GM23338 (cell line): ENCODE data around the gene CFAP410. TPM values are rescaled to one million over a fixed set of nuclear protein-coding genes. Genes with fewer than 3 reads are reported as not detected.

Experiments used
- ATAC-seq: fragments of 200-7000 bp; cut with Tn5 transposase; 3 replicates; pipeline ENCODE4 v1.9.1; 2020
- DNase-seq: peaks from one replicate; pipeline ENCODE4 v3.0.0-alpha.2; 2015; ENCODE audit warnings: low spot score
- H2AFZ ChIP-seq: fragments of 200-600 bp; sonication (generic); 2 replicates; pipeline ENCODE4 v1.8.0; 2016; ENCODE audit warnings: antibody characterized with exemption, mild to moderate bottlenecking, moderate library complexity
- H3F3A ChIP-seq: fragments of 200-600 bp; sonication (generic); replicated peaks from 2 replicates; pipeline ENCODE4 v1.8.0; 2017; ENCODE audit warnings: antibody characterized with exemption, mixed run types, low read depth
- H3K27ac ChIP-seq: fragments of 200-600 bp; sonication (generic); 2 replicates; pipeline ENCODE4 v1.6.1; 2016; ENCODE audit warnings: low read depth
- H3K27me3 ChIP-seq: fragments of 200-600 bp; sonication (generic); 2 replicates; pipeline ENCODE4 v1.8.0; 2016; ENCODE audit warnings: mild to moderate bottlenecking, mixed run types, moderate library complexity; ENCODE audit not compliant: insufficient read depth
- H3K36me3 ChIP-seq: fragments of 200-600 bp; sonication (generic); 2 replicates; pipeline ENCODE4 v1.8.0; 2016; ENCODE audit warnings: mild to moderate bottlenecking; ENCODE audit not compliant: insufficient read depth
- H3K4me1 ChIP-seq: fragments of 200-600 bp; sonication (generic); 2 replicates; pipeline ENCODE4 v1.8.0; 2016; ENCODE audit warnings: mild to moderate bottlenecking, moderate library complexity; ENCODE audit not compliant: insufficient read depth
- H3K4me2 ChIP-seq: fragments of 200-600 bp; sonication (generic); 2 replicates; pipeline ENCODE4 v1.7.1; 2017; ENCODE audit warnings: mixed run types
- H3K4me3 ChIP-seq: fragments of 200-600 bp; sonication (generic); 2 replicates; pipeline ENCODE4 v1.6.1; 2016; ENCODE audit warnings: mixed run types
- H3K79me2 ChIP-seq: fragments of 200-600 bp; sonication (generic); replicated peaks from 2 replicates; pipeline ENCODE4 v1.8.0; 2017; ENCODE audit warnings: mild to moderate bottlenecking; ENCODE audit not compliant: insufficient read depth
- H3K9me2 ChIP-seq: fragments of 200-600 bp; sonication (generic); 2 replicates; pipeline ENCODE4 v1.8.0; 2017; ENCODE audit not compliant: insufficient read depth
- H4K20me1 ChIP-seq: fragments of 200-600 bp; sonication (generic); replicated peaks from 2 replicates; pipeline ENCODE4 v1.8.0; 2017; ENCODE audit warnings: mild to moderate bottlenecking; ENCODE audit not compliant: insufficient read depth
- H3K27ac Mint-ChIP-seq: 2 replicates; pipeline ENCODE4 v1.8.0; 2020; ENCODE audit warnings: inconsistent platforms, mild to moderate bottlenecking, moderate library complexity, mixed read lengths
- H3K27me3 Mint-ChIP-seq: 3 replicates; pipeline ENCODE4 v1.8.0; 2022; ENCODE audit warnings: low read depth, mild to moderate bottlenecking, moderate library complexity, mixed read lengths, inconsistent platforms; ENCODE audit not compliant: insufficient read depth, poor library complexity
- H3K36me3 Mint-ChIP-seq: 3 replicates; pipeline ENCODE4 v1.8.0; 2021; ENCODE audit warnings: low read depth, mild to moderate bottlenecking, inconsistent platforms, moderate library complexity, mixed read lengths
- H3K4me1 Mint-ChIP-seq: 3 replicates; pipeline ENCODE4 v1.8.0; 2020; ENCODE audit warnings: mild to moderate bottlenecking, inconsistent platforms, mixed read lengths
- H3K4me3 Mint-ChIP-seq: 3 replicates; pipeline ENCODE4 v1.8.0; 2021; ENCODE audit warnings: moderate library complexity, mild to moderate bottlenecking, inconsistent platforms, mixed read lengths
- H3K9me3 Mint-ChIP-seq: 3 replicates; pipeline ENCODE4 v1.8.0; 2020; ENCODE audit warnings: moderate library complexity, mild to moderate bottlenecking, inconsistent platforms, mixed read lengths
- STAT1 ChIP-seq: IDR thresholded peaks from one replicate; pipeline ENCODE4 v1.6.1; 2016; ENCODE audit warnings: antibody characterized with exemption; ENCODE audit not compliant: unreplicated experiment
- polyA plus RNA-seq: library from polyadenylated mRNA; unstranded; fragments of >200 nt; fragmentation: Nextera tagmentation; extraction: Ambion mirVana; gene quantifications from 2 replicates; pipeline ENCODE4 v1.2.1, GENCODE V29; 2016
- total RNA-seq: library from RNA; depleted of rRNA; stranded (reverse); fragments of >200 nt; shearing (Covaris generic); gene quantifications from 2 replicates; pipeline ENCODE4 v1.2.3, GENCODE V29; 2014
- TF ChIP-seq, protein P1 (sequence below): fragments of 250-450 bp; sonication (Bioruptor Pico); IDR thresholded peaks from 2 replicates; pipeline ENCODE4 v1.5.0; 2020; ENCODE audit warnings: mild to moderate bottlenecking, moderate library complexity

Gene CFAP410
- total and polyA plus RNA-seq, 2 experiments from 2014 or later, result 11.0 to 24.0 TPM

DNA sequence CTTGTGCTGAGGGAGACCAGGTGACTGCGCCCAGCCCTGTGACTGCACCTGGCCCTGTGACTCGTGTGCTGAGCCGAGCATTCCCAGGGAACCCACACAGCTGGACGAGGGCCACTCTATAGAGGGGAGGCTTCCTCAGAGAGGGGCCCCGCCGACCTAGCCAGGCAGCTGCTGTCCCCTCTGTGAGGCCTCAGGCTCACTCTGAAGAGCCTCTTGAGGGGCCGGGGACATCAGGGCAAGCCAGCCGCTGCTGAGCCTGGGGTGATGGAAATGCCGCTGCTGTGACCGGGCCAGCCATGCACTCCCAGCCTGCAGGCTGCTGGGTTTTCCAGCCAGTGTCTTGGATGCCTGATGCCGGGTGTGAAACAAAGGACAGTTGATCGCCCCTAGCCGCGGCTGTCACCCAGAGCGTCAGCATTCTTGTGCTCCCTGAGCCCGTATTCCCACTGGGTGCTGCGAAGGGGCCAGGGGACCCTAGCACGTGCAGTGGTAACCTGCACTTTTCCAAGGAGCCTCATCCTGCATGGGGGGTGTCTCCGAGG is 21.9 kb downstream of the CFAP410 start:
- Mint-ChIP-seq H3K27ac (no peak overlapping the region), H3K27me3 (peaks cover 1% of the 10 kb centered on the region), H3K4me1 (no peaks in the 10 kb centered on the region)

More for the DNA sequence above, 21.9 kb downstream of the CFAP410 start:
- no peak overlapping the region for H3K4me3 ChIP-seq
- H3K36me3 ChIP-seq, result no peaks in the 10 kb centered on the region
- DNase-seq (no peak), ATAC-seq (no peak)
- no peak overlapping the region for H3K4me3 Mint-ChIP-seq
- H3K9me3 Mint-ChIP-seq, result no peaks in the 10 kb centered on the region
- H3K9me2 ChIP-seq, result no peaks in the 10 kb centered on the region
- no peaks in the 10 kb centered on the region for H4K20me1 ChIP-seq
- H3F3A ChIP-seq, result no peaks in the 10 kb centered on the region
- H3K4me2 ChIP-seq, result no peak overlapping the region
- no peaks in the 10 kb centered on the region for H3K27me3 ChIP-seq
- H3K36me3 Mint-ChIP-seq, result no peaks in the 10 kb centered on the region; the same call in 2 of the 3 replicates
- no peak overlapping the region for H2AFZ ChIP-seq
- no peaks in the 10 kb centered on the region for H3K4me1 ChIP-seq
- no peaks in the 10 kb centered on the region for H3K79me2 ChIP-seq
- no peak overlapping the region for H3K27ac ChIP-seq
- TF ChIP-seq, protein P1, sequence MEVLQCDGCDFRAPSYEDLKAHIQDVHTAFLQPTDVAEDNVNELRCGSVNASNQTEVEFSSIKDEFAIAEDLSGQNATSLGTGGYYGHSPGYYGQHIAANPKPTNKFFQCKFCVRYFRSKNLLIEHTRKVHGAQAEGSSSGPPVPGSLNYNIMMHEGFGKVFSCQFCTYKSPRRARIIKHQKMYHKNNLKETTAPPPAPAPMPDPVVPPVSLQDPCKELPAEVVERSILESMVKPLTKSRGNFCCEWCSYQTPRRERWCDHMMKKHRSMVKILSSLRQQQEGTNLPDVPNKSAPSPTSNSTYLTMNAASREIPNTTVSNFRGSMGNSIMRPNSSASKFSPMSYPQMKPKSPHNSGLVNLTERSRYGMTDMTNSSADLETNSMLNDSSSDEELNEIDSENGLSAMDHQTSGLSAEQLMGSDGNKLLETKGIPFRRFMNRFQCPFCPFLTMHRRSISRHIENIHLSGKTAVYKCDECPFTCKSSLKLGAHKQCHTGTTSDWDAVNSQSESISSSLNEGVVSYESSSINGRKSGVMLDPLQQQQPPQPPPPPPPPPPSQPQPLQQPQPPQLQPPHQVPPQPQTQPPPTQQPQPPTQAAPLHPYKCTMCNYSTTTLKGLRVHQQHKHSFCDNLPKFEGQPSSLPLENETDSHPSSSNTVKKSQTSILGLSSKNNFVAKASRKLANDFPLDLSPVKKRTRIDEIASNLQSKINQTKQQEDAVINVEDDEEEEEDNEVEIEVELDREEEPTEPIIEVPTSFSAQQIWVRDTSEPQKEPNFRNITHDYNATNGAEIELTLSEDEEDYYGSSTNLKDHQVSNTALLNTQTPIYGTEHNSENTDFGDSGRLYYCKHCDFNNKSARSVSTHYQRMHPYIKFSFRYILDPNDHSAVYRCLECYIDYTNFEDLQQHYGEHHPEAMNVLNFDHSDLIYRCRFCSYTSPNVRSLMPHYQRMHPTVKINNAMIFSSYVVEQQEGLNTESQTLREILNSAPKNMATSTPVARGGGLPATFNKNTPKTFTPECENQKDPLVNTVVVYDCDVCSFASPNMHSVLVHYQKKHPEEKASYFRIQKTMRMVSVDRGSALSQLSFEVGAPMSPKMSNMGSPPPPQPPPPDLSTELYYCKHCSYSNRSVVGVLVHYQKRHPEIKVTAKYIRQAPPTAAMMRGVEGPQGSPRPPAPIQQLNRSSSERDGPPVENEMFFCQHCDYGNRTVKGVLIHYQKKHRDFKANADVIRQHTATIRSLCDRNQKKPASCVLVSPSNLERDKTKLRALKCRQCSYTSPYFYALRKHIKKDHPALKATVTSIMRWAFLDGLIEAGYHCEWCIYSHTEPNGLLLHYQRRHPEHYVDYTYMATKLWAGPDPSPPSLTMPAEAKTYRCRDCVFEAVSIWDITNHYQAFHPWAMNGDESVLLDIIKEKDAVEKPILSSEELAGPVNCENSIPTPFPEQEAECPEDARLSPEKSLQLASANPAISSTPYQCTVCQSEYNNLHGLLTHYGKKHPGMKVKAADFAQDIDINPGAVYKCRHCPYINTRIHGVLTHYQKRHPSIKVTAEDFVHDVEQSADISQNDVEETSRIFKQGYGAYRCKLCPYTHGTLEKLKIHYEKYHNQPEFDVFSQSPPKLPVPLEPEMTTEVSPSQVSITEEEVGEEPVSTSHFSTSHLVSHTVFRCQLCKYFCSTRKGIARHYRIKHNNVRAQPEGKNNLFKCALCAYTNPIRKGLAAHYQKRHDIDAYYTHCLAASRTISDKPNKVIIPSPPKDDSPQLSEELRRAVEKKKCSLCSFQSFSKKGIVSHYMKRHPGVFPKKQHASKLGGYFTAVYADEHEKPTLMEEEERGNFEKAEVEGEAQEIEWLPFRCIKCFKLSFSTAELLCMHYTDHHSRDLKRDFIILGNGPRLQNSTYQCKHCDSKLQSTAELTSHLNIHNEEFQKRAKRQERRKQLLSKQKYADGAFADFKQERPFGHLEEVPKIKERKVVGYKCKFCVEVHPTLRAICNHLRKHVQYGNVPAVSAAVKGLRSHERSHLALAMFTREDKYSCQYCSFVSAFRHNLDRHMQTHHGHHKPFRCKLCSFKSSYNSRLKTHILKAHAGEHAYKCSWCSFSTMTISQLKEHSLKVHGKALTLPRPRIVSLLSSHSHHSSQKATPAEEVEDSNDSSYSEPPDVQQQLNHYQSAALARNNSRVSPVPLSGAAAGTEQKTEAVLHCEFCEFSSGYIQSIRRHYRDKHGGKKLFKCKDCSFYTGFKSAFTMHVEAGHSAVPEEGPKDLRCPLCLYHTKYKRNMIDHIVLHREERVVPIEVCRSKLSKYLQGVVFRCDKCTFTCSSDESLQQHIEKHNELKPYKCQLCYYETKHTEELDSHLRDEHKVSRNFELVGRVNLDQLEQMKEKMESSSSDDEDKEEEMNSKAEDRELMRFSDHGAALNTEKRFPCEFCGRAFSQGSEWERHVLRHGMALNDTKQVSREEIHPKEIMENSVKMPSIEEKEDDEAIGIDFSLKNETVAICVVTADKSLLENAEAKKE (CRISPR knock-in tag), result no peak
- TF ChIP-seq STAT1, result no peak
